Lung (tissue), 16 donors: Measurements from ENCODE around the gene CSNK1G2. TPM values are rescaled to one million over a fixed set of nuclear protein-coding genes. Genes with fewer than 3 reads are reported as not detected.

Source experiments
- ATAC-seq: fragments of 200-7000 bp; cut with Tn5 transposase; one replicate; pipeline ENCODE4 v1.9.1; 2020; ENCODE audit warnings: moderate number of reproducible peaks; ENCODE audit not compliant: insufficient read depth, low FRiP score
- DNase-seq, 3 donors: peaks; one replicate each; pipeline ENCODE4 v3.0.0-alpha.2; 2013 to 2017
- H3K27ac ChIP-seq, 2 donors: one replicate each; pipeline ENCODE4 v1.5.1; 2013; ENCODE audit warnings: mild to moderate bottlenecking in 2 of 2, moderate library complexity in 2 of 2, control low read depth in 1 of 2, inconsistent platforms in 1 of 2, low read depth in 1 of 2, low read length in 1 of 2
- H3K27me3 ChIP-seq, 3 donors: one replicate each; pipeline ENCODE4 v1.5.1; 2013; ENCODE audit warnings: low read length in 2 of 3; ENCODE audit not compliant: control insufficient read depth in 3 of 3, insufficient read depth in 3 of 3
- H3K36me3 ChIP-seq, 4 donors: one replicate each; pipeline ENCODE4 v1.5.1; 2013; ENCODE audit warnings: low read length in 4 of 4, mild to moderate bottlenecking in 1 of 4, moderate library complexity in 1 of 4; ENCODE audit not compliant: control insufficient read depth in 4 of 4, insufficient read depth in 4 of 4
- H3K4me1 ChIP-seq, 5 donors: one replicate each; pipeline ENCODE4 v1.5.1; 2013; ENCODE audit warnings: low read length in 5 of 5, mild to moderate bottlenecking in 2 of 5, moderate library complexity in 1 of 5; ENCODE audit not compliant: control insufficient read depth in 5 of 5, insufficient read depth in 5 of 5
- H3K4me3 ChIP-seq: one replicate; pipeline ENCODE4 v1.5.1; 2013; ENCODE audit warnings: mild to moderate bottlenecking, control low read depth, moderate library complexity
- H3K9ac ChIP-seq, 2 donors: one replicate each; pipeline ENCODE4 v1.5.1; 2013; ENCODE audit warnings: low read length in 2 of 2, control low read depth in 1 of 2; ENCODE audit not compliant: insufficient read depth in 1 of 2
- H3K9me3 ChIP-seq, 4 donors: one replicate each; pipeline ENCODE4 v1.5.1; 2013; ENCODE audit warnings: low read length in 3 of 4, mild to moderate bottlenecking in 1 of 4, moderate library complexity in 1 of 4; ENCODE audit not compliant: control insufficient read depth in 4 of 4, insufficient read depth in 3 of 4
- WGBS, 2 donors: extraction: QIAGEN DNeasy Blood & Tissue Kit; methylation state at CpG; one replicate each; pipeline ENCODE4 v1.1.7; 2013; 5-methylcytosine and 5-hydroxymethylcytosine counted together
- long read RNA-seq, 5 donors: transcript quantifications; one replicate each; lab custom pipeline, GENCODE V29; 2026
- polyA plus RNA-seq, 2 donors: library from polyadenylated mRNA; stranded (reverse); fragments of 200-250 nt; gene quantifications; one replicate each; pipeline ENCODE4 v1.2.1, GENCODE V29; 2013
- total RNA-seq, 2 donors: library from RNA; depleted of rRNA in 1 of 2; stranded (reverse); fragments of >200 nt in 1 of 2; gene quantifications; one replicate each; pipeline ENCODE4 v1.2.1, GENCODE V29; 2014 to 2021
- TF ChIP-seq, protein P1 (sequence below): IDR thresholded peaks from 2 replicates; pipeline ENCODE4 v1.5.1; 2012; ENCODE audit warnings: mild to moderate bottlenecking; ENCODE audit errors: control extremely low read depth, extremely low read depth
- donor health status: control.
- donor health status: control.
- donor health status: Bipolar disorder and iron deficiency.
- donor health status: healthy.
- donor health status: DM: yes; HTN: yes; CAD: no.

The CSNK1G2 gene
- 10 to 100 TPM; 50.0 to 74.4 TPM for total RNA-seq
- polyA plus RNA-seq = 10 to 100 TPM; 67.1 to 80.2 TPM
- long read RNA-seq, donor 1, transcript CSNK1G2-201 (12 exons, 2,918 nt) = major isoform, 8 of 9 reads
- long read RNA-seq, donor 1, partial matches to known transcripts = 0 of 9 reads
- long read RNA-seq, donor 1, other reads (novel, unspliced or antisense) = 0 of 9 reads
- long read RNA-seq, donor 2, partial matches to known transcripts = 0 of 2 reads
- long read RNA-seq, donor 2, other reads (novel, unspliced or antisense) = 0 of 2 reads
- long read RNA-seq, donor 3, partial matches to known transcripts = 0 of 2 reads
- long read RNA-seq, donor 3, other reads (novel, unspliced or antisense) = 0 of 2 reads
- long read RNA-seq, donor 4, partial matches to known transcripts = 0 of 2 reads
- long read RNA-seq, donor 4, other reads (novel, unspliced or antisense) = 0 of 2 reads
- long read RNA-seq, donor 5, transcript CSNK1G2-201 (12 exons, 2,918 nt) = major isoform, 11 of 17 reads
- long read RNA-seq, donor 5, partial matches to known transcripts = 5 of 17 reads
- long read RNA-seq, donor 5, other reads (novel, unspliced or antisense) = 0 of 17 reads

DNA sequence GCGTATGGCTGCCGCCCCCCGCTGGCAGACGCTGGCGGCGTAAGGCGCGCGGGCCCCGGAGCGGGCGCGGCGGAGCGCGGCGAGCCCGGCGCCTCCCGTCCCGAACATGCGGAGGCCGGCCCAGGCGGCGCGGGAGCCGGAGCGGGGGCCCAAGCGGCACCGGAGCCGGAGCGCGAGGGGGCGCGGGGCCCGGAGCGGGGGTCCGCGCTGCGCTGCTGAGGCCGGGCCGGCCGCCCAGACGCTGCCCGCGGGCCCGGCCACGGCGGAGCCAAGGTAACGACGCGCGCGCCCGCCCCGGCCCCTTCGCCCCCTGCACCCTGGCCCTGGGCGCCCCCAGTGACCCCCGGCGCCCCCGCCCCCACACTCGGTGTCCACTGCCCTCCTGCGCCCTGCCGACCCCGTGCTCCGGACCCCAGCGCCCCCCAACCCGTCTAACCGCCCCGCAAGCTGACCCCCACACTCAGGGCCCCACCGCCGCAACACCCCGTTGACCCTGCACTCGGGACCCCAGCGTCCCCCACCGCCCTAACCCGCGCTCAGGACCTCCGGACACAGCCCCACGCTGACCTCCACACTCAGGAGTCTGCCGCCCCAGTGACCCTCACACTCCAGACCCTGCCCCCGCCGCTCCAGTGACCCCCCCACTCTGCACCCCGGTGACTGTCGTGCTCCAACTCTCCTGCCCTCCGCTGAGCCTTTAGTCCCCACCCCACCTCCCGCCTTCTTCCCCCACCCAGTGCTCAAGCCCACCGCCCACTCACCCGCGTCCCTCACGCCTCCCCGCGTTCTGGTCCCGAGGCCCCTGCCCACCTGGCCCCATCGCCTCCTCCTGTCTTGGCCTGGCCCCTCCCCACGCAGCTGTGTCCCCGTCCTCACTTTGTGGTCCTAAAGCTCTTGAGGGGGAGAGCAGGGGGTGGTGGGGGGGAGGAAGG lies at the start of gene CSNK1G2:
Gene CSNK1G2, plus strand, starts transcription at position 27 of the 932 bp plus-strand sequence. CDS start 28,601 bp downstream, outside the sequence.
- peaks cover 0 to 20% (median 9%) of the 10 kb centered on the region in 5 donors for H3K4me1 ChIP-seq
- no peaks in the 10 kb centered on the region for H3K36me3 ChIP-seq
- ATAC-seq = peak; percentile 2
- peak within 1 kb of the TSS; percentile 89 to 93 for H3K9ac ChIP-seq
- 1% methylated on average over 49 to 97 of the region's 97 CpGs for WGBS, 2 donors
- H3K27me3 ChIP-seq = no peaks in the 10 kb centered on the region
- peak within 1 kb of the TSS; percentile 95 to 96 for H3K27ac ChIP-seq
- no peak for DNase-seq
- TF ChIP-seq, protein P1, sequence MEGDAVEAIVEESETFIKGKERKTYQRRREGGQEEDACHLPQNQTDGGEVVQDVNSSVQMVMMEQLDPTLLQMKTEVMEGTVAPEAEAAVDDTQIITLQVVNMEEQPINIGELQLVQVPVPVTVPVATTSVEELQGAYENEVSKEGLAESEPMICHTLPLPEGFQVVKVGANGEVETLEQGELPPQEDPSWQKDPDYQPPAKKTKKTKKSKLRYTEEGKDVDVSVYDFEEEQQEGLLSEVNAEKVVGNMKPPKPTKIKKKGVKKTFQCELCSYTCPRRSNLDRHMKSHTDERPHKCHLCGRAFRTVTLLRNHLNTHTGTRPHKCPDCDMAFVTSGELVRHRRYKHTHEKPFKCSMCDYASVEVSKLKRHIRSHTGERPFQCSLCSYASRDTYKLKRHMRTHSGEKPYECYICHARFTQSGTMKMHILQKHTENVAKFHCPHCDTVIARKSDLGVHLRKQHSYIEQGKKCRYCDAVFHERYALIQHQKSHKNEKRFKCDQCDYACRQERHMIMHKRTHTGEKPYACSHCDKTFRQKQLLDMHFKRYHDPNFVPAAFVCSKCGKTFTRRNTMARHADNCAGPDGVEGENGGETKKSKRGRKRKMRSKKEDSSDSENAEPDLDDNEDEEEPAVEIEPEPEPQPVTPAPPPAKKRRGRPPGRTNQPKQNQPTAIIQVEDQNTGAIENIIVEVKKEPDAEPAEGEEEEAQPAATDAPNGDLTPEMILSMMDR = no peak
- peak within 1 kb of the TSS; percentile 75 for H3K4me3 ChIP-seq
- no peaks in the 10 kb centered on the region for H3K9me3 ChIP-seq

DNA sequence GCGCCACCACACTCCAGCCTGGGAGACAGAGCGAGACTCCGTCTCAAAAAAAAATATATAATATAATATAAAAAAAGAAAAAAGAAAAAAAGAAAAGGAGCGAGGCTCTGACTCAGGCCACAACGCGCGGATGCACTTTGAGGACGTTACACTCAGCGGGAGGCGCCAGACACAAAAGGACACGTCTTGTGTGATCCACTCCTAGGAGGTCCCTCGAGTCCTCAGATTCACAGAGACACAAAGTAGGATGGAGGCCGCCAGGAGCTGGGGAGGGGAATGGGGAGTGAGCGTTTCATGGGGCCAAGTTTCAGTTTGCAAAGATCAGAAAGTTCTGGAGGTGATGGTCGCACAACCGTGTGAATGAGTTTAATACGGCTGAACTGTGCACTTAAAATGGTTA lies 47.2 kb upstream of the CSNK1G2 start:
- H3K36me3 ChIP-seq = no peaks in the 10 kb centered on the region
- H3K4me3 ChIP-seq = no peak overlapping the region
- DNase-seq (no peak), ATAC-seq (no peak)
- TF ChIP-seq, protein P1 = no peak
- 90 to 91% methylated on average over 17 of the region's 17 CpGs for WGBS, 2 donors
- H3K27me3 ChIP-seq = no peaks in the 10 kb centered on the region
- peaks cover 0 to 7% (median 3%) of the 10 kb centered on the region in 5 donors for H3K4me1 ChIP-seq
- no peaks in the 10 kb centered on the region for H3K9me3 ChIP-seq
- H3K27ac ChIP-seq = no peak overlapping the region
- no peak overlapping the region for H3K9ac ChIP-seq

DNA sequence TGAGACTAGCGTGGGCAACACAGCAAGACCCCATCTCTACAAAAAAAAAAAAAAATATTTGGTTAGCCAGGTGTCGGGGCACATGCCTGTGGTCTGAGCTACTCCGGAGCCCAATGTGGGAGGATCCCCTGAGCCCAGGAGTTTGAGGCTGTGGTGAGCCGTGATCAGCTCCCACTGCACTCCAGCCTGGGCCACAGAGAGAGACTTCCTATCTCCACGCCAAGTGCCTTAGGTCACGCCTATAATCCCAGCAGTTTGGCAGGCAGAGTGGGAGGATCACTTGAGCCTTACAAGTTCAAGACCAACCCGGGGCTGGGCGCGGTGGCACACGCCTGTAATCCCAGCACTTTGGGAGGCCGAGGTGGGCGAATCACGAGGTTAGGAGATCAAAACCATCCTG lies 44.5 kb upstream of the CSNK1G2 start:
- no peaks in the 10 kb centered on the region for H3K36me3 ChIP-seq
- H3K4me1 ChIP-seq = peaks cover 0 to 7% (median 3%) of the 10 kb centered on the region in 5 donors
- H3K27ac ChIP-seq = peak overlapping the region in 1 of 2 donors; percentile 13
- WGBS, 2 donors = 69 to 79% methylated on average over 13 of the region's 13 CpGs
- H3K27me3 ChIP-seq = no peaks in the 10 kb centered on the region
- no peak overlapping the region for H3K4me3 ChIP-seq
- DNase-seq (no peak), ATAC-seq (no peak)
- TF ChIP-seq, protein P1 = no peak
- H3K9me3 ChIP-seq = no peaks in the 10 kb centered on the region
- H3K9ac ChIP-seq = no peak overlapping the region
